LNCaP clone FGC (cell line): ENCODE data around the gene SOX6.

ENCODE experiments used
- DNase-seq: peaks from one replicate; pipeline ENCODE4 v3.0.0-alpha.2; 2011; ENCODE audit warnings: low read depth
- H3K4me3 ChIP-seq: 2 replicates; pipeline ENCODE4 v1.5.1; 2011; ENCODE audit warnings: mild to moderate bottlenecking, low read depth, low read length, control low read depth
- TF ChIP-seq, protein P1 (sequence below): IDR thresholded peaks from 2 replicates; pipeline ENCODE4 v1.5.1; 2012; ENCODE audit warnings: mild to moderate bottlenecking; ENCODE audit not compliant: control insufficient read depth, insufficient read depth; ENCODE audit errors: extremely low read depth

SOX6 gene

DNA sequence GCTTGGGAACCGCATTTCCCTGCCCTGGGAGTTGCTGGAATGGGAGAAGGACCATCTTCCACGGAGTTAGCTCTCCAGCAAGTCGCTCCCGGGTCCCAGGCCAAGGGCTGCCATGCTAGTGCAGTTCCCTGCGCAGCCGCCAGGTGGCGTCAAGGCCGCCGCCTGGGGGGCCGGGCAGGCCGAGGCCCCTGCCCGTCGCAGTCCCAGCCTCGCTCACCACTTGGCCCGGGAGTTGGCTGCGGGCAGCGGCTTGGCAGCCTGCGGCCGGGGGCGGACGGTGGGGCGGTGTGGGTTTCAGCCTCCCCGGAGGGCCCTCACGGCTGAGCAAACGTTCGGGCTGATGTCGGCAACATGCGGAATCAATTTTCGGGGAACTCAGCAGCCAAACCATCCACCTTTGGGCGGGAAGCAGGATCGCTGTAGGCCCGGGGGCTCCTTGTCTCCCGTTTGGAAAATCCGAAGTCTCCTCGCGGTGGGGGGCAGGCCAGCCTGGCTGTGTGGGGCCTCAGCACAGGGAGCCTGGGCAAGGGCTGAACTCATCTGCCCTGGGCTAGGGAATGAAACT, 415.1 kb downstream of the SOX6 start:
- no peak for DNase-seq
- H3K4me3 ChIP-seq = no peak overlapping the region
- TF ChIP-seq, protein P1, sequence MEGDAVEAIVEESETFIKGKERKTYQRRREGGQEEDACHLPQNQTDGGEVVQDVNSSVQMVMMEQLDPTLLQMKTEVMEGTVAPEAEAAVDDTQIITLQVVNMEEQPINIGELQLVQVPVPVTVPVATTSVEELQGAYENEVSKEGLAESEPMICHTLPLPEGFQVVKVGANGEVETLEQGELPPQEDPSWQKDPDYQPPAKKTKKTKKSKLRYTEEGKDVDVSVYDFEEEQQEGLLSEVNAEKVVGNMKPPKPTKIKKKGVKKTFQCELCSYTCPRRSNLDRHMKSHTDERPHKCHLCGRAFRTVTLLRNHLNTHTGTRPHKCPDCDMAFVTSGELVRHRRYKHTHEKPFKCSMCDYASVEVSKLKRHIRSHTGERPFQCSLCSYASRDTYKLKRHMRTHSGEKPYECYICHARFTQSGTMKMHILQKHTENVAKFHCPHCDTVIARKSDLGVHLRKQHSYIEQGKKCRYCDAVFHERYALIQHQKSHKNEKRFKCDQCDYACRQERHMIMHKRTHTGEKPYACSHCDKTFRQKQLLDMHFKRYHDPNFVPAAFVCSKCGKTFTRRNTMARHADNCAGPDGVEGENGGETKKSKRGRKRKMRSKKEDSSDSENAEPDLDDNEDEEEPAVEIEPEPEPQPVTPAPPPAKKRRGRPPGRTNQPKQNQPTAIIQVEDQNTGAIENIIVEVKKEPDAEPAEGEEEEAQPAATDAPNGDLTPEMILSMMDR = peak; percentile 27

DNA sequence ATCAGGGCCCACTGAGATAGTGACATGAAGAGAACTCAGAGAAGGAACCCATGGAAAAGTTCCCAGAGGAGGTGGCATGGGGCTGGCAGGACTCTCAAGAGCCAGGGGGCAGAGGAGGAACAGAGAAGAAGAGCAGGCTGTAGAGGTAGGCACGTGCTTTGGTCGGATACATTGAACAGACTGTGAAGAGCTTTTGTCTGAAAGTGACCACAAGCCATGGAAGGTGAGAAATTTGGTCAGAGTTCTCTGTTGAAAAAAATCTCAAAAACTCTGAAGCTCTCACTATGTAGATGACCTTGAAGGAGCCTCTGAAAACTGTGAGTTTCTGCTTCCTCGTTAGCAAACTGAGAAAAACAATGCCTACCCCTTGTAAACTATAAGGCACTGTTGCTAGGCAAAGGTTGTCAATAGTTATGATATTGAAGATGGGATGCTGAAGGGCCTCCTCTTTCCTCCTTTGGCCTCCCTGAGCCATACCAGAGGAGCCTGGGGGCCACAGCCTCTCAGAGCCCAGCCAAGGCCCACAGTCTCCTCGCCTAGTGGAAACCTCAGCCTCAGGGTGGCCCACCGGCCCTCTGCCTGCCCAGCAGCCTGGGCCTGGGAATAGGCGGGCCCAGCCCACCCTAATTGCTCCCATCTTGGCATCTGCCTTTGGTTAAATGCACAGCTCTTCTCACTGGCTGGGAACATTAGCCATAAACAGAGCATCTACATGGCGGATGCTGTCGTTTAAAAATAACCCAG, 415.7 kb downstream of the SOX6 start:
- TF ChIP-seq, protein P1 = no peak
- DNase-seq = no peak
- H3K4me3 ChIP-seq = no peak overlapping the region

DNA sequence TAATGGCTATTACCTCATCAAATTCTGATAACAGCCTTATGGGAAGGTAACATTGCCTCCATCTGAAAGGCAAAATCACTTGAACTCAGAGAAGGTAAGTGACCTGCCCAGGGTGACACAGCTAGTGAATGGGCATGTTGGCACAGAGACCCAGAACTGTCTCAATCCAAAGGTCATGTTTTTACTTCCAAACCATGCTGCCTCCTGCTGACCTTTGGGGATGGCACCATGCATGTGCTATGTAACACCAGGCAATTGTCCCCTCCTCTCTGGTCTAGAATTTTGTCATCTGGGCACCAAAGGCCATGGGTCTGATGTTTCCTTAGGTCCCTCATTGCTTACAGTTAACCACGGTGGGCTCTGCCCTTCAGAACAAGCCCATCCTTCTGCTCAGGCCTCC, 417.4 kb downstream of the SOX6 start:
- H3K4me3 ChIP-seq = no peak overlapping the region
- no peak for DNase-seq
- TF ChIP-seq, protein P1 = no peak

DNA sequence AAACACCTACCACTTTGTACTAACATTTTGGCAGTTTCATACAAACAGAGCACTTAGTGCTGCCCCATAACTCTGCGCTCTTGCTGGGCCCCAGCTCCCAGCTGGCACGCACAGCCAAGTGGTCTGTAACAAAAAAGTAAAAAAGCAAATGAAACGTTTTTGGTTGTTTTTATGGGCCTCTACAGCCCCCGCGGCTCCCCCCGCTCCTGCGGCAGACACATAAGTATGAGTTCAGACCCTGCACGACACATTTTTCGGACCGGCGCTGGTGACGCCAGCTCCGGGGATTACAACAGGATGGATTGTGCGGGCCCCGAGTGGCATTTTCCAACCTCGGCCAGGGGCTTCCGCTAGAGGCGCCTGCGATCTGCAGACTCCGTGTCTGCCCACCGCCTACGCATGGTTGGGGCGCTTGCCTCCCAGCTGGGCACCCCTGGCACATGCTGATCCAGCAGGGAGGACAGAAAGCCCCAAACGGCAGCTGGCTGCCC, 418.2 kb downstream of the SOX6 start:
- no peak for DNase-seq
- TF ChIP-seq, protein P1 = no peak
- H3K4me3 ChIP-seq = no peak overlapping the region

DNA sequence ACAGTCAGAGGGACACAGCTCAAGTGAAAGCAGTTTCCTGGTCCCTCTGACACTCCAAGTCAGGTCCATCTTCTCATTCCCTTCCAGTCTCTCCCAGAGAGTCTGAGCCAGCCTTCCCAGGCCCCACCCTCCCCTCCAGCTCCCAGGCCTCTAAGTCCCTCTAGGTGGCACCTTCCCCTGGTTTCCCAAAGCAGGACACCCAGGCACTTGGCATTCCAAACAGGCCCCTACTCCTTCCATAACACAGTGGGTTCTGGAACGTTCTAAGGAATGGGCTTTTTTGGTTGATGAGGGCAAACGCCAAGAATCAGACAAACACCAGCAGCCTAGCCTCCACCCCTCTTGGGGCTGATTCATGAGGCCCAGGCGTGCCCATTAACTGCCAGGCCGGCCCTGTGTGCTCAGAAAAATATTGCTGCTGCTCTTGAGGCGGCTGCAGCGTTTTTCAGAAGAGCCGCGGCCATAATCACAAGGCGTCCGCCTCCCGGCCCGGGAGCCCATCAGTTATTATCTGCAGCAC, 418.7 kb downstream of the SOX6 start:
- no peak for DNase-seq
- TF ChIP-seq, protein P1 = no peak
- no peak overlapping the region for H3K4me3 ChIP-seq

DNA sequence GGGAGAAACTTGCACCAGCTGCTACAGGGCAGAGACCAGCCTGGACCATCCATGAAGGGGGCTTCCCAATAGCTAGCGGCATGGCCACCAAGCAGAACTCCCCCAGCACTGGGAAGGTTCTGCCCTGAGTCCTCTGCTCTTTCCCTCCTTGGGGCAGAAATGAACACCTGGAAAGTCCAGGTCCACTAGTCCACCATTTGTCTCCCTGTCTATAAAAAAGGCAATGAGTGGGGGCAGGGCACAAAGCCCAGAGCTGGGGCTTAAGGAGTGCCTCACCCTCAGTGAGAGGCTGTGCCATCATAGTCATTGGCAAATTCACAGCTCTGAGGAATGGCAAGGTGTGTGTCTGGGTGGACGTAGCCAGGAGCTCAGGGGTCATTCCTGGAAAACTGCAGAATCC, 420.3 kb downstream of the SOX6 start:
- no peak overlapping the region for H3K4me3 ChIP-seq
- TF ChIP-seq, protein P1 = no peak
- no peak for DNase-seq
